GM18870 (cell line): ENCODE results near the gene NUAK1.

Experiments
- ATAC-seq: cut with Tn5 transposase; IDR thresholded peaks from one replicate; pipeline ENCODE4 v1.9.1; 2021; ENCODE audit warnings: moderate library complexity; ENCODE audit not compliant: unreplicated experiment

The NUAK1 gene

DNA sequence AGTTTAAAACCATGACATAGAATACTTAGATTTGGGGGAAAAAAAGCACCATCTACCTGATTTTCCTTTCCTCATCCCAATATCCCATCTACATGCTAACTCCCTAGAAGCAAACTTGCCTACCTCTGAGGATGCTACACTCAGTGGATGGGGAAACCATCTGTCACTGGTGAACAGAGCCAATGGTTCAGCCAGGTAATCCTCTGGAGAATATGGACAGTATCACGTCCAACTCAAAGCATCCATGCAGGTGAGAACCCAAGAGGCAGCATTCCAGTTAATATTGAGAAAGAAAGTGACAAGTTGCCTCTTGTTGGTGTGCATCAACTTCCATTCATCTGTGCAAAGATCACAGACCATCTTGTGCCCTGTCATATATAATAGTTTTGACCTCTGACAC, 73.2 kb downstream of the NUAK1 start:
- ATAC-seq: no peak

- no peak for ATAC-seq
Measured at GRCh38 chr12:106064721-106065021, 74.1 kb downstream of the NUAK1 start.

DNA sequence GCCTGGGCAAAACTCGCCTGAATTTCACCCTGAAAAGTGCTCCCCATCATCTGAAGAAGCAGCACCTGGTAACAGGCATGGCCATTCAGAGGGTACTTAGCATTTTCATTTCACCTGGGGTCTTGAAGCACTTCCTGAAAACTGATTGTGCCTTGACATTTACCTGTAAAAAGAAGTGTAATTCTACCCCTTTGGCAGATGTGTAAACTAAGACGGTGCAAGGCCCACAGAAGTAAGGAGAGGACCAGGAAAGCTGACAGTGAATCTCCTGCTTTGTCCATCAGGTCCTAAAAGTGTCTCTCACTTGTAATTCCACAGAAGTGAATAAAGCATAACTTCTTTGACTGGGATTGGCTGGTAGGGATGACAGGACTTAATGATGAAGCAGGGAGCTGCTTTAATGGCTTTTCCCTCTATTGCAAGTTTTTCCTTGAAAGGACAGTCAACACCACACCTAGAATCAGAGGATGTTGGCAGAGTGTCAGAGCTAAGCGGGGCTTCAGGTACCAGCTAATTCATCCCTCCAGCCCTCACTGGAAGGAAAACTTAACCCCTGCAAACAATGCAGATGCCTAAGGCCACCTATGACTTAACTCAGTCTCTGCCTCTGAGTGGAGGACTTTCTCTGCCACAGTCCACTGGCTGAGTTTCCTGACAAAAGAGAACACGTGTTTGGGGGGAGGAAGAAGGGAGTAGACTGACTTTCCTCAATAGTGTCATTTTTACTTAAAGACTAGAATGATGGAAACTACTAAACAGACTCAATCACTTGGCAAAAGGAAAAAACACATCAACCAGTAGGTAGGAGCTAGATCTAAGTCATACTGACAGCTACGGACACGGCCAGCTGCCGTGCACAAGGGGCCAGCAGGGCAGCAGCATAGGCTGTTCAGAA, 74.7 kb downstream of the NUAK1 start:
- no peak for ATAC-seq

GRCh38 chr12:106062693-106063092, 76.1 kb downstream of the NUAK1 start:
- no peak for ATAC-seq

DNA sequence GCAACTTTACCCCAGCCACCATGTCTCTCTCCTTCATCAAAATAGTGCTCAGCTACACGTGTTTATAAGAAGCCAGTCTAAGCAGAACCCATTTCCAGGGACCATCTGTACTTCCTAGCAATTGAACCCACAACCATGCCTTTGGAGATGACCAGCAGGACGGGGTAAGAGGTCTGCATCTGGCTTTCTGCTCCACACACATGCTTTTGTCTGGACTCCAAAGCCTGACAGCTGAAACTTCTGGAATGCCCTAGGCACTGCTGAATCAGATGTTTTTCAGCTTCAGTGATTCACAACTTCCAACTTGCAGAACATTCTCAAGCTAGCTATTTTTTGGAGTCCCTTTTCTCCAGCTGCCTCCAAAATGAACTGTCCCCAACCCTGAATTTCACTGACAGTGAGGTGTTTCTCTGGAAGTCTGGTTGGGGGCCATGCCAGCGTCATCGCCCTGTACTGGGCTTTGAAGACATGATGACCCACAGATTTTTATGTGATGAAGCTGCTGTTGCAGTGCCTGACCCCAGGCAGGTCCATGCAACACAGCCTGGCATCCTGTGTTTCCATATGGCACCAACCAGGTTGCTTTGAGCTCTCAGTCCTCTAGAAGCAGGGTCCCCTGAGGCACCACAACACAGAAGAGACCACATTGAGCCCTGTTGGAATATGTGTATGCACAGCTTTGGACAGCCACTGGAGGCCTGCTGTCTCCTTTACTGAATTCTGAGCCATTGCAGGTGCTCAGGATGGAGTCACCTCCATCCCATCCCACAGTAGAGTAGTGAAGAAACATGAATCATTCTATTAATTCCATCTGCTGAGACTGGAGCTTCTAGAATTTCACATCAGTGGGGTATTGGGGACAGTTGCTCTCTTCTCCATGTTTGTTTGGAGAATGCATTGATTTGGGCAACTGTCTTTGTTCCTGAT, 80.2 kb downstream of the NUAK1 start:
- ATAC-seq: no peak

- no peak for ATAC-seq
Measured at GRCh38 chr12:106054049-106054448, 84.7 kb downstream of the NUAK1 start.

DNA sequence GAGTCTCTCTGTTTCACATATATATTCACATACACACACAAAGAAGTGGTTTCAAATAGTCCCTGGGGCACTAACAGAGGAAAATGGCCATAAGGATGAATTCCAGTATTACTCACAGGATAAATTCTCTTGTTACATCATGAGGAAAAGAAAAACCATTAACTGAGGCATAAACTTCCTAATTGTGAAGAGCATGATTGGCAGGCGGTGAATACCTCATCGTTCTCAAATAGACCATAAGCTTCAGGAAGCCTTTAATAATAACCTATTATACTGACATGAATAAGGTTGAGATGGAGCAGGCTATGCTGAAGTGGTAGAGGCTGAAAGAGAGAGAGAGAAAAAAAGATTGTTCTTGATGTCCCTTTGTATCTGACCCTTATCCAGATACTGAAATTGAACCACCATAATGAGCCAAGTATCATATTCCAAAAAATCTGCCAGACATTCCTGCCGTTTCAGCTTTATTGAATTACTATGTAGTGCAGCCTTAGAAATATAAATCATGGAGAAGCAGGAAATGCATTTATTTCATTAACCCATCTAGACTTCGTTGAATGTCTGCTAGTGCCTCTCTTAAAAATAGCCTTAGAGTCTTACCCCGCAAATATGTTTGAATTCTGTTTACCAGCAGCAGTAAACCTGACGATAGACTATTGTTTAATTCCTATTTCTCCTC, 86.8 kb downstream of the NUAK1 start:
- no peak for ATAC-seq

DNA sequence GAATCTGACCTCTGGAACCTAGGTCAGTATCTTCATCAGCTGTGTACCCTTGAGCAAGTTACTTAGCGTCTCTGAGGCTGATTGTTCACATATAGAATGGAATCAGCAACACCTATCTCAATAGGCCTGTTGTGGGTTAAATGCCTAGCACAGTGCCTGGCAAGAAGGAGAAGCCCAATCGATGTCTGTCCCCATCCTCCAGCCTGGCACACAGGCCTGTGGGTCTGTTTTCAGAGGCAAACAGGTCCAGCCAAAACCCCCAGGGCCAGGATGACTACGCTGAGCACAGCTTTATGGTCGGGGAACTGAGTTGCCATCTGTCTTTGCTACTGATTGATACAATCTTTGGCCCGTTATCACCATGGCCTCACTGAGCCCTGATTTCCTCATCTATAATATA, 89.2 kb downstream of the NUAK1 start:
- no peak for ATAC-seq

GRCh38 chr12:106049105-106049504, 89.6 kb downstream of the NUAK1 start:
- no peak for ATAC-seq

DNA sequence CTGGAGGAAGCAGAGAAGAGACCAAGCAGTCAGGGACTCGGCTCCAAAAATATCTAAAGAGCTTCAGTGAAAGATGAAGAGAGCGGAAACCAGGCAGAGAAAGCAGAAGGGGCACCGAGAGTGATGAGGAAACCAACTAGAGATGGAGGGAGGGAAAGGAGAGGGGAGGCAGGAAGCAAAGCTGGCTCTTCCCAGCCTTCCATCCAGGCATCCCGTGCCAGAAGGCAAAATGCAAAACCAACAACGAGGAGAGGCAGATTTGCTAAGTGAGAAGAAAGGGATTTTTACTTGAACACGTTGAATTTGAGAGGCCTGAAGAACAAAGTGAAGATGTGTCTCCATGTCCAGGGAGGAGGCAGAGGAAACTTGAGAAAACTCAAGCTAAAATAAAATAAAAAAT, 90.1 kb downstream of the NUAK1 start:
- no peak for ATAC-seq

DNA sequence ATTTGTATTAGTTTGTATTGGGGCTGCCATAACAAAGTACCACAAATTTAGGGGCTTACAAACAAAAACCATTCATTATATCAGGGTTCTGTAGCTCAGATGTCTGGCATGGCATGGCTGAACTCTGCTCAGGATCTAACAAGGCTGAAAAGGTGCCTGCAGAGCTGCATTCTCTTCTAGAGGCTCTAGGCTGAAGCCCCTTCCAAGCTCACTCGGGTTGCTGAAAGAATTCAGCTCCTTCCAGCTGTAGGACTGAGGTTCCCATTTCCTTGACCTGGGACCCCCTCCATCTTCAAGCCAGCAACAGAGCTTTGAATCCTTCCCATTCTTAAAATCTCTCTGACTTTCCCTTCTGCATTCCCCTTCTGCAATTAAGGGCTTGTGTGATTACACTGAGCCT, 90.7 kb downstream of the NUAK1 start:
- no peak for ATAC-seq

GRCh38 chr12:106046947-106047346, 91.8 kb downstream of the NUAK1 start:
- no peak for ATAC-seq

GRCh38 chr12:106046301-106046846, 92.4 kb downstream of the NUAK1 start:
- no peak for ATAC-seq

- no peak for ATAC-seq
Measured at GRCh38 chr12:106045251-106045674, 93.5 kb downstream of the NUAK1 start.

DNA sequence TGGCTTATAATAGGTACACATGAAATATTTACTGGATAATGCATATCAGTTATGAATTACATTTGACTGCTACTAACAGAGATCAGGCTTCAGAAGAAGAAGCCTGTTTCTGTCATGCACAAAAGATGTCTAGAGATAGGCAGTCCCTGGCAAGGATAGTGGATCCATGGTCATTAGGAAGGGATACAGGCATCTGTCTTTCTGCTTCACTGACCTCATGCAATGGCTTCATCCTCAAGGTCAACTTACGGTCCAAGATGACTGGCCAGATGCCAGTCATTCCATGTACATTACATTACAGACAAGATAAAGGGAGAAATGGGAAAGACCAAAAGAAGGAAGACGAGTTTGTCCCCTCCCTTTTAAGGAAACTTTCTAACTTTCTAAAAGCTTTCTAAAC, 94.0 kb downstream of the NUAK1 start:
- no peak for ATAC-seq

DNA sequence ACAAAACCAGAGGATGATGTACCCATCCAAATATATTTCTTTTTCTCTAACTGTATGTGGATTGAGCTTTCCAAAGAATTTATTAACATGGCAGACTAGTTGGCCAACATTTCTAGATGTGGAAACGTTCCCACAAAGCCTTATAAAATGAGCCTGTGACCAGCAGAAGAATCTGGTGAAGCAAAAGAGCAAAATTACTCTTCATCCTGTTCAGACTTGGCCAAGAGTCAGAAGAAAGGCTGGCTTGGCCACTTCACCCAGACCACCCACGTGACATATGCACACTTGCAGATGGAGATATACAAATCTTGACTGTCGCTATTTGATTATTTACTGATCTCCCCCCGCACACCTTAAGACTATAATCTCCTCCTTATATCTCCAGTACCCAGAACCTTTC, 96.7 kb downstream of the NUAK1 start:
- ATAC-seq: no peak

DNA sequence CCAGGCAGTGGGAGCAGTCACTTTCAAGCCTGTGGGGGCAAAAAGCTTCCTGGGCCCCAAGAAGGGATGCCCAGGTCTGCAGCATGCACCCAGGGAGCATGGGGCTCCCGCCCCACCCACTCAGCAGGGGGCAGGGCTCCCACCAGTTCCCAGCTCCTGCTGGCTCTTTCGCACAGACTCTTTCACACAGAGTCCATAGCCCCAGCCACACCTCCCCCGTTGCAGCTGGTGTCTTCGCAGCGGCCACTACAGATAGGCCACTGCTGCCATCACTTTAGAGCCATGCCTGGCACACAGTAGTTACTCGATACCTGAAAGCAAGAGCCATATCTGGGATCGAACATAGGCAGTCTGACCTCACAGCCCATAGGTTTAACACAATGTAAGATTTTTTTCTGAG, 98.2 kb downstream of the NUAK1 start:
- no peak for ATAC-seq

DNA sequence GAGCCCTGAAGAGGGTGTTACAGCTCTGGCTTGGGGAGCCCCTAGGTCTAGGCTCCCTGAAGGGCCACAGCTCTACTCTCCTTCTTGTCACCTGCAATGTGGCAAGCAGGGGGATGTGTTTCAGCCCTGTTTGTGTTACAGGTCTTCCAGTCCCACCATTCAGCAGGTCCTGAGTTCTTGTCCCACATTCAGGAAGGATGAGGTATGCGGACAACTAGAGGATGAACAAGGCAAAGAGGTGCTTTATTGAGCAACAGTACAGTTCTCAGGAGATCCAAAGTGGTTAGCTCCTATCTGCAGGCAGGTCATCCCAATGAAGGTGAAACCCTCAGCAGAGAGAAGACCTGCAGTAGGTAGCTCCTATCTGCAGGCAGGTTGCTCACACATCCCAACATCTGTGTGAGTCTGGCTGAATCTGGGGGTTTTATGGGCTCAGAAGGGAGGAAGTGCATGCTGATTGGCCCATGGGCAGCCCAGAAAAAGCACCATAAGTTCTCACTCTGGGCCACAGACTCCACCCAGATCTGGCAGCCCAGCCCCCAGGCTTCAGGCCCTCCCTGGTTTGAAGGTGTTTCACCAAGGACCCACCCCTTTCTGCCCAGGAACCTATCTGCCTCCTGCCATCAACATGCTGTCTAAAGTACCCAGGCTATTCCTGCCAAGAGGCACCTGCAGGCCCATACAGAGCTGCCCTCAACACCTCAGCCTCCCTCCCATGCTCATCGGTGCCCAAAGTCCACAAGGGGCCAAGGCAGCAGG, 98.9 kb downstream of the NUAK1 start:
- no peak for ATAC-seq

- no peak for ATAC-seq
Measured at GRCh38 chr12:106039242-106039641, 99.5 kb downstream of the NUAK1 start.

DNA sequence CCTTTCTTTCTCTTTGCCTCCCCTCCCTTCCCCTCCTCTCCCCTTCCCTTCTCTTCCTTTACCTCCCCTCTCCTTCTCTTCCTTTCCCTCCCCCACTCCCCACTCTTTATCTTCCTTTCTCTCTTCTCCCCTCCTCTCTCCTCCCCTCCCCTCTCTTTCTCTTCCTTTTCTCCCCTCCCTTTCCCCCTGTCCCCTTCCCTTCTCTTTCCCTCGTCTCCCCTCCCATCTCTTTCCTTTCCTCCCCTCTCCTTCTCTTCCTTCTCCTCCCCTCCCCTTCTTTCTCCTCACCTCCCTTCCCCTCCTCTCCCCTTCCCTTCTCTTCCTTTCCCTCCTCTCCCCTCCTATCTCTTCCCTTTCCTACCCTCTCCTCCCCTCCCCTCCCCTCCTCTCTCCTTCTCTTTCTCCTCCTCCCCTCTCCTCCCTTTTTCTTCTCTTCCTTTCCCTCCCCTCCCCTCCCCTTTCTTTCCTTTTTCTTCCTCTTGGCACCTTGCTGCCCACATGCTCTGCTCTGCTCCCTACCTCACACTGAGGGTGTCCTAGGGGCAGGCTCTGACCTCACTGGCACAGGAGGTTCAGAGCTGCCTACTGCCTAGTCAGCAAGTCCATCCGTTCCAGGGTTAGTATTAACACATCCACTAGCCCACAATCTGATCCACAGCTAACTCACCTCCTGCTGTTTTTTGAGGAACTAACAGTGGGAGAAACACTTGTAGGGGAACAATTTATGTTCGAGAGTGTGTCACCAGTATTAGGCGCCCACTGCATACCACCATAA, 101.0 kb downstream of the NUAK1 start:
- ATAC-seq: no peak
